Inflammatory macrophage (primary cell): ENCODE data around the gene CDH23.

Experiments
- DNase-seq, 2 donors: peaks; one replicate each; pipeline ENCODE4 v3.0.0-alpha.2; 2020 to 2022

CDH23 gene

GRCh38 chr10:71750124-71750841 lies 353.6 kb downstream of the CDH23 start:
- peak; percentile 49 to 54 for DNase-seq

DNA sequence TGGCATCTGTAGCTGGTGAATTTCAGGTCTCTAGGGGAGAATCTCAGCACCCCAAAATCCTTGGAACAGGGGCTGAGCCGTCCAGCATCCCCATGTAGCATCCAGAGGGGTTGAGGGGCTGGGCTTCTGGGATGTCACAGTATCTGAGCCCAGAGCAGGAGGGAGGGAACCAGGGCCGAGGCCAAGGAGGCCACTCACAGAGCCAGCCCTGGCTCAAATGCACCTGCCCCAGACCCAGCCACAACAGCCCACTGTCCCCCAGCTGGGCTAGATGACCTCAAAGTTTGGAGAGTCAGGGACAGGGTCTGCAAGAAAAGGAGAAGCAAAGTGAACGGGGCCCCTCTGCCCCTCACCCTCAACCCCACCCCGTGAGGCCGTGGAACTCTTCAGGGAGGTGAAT lies 354.3 kb downstream of the CDH23 start:
- no peak for DNase-seq

DNA sequence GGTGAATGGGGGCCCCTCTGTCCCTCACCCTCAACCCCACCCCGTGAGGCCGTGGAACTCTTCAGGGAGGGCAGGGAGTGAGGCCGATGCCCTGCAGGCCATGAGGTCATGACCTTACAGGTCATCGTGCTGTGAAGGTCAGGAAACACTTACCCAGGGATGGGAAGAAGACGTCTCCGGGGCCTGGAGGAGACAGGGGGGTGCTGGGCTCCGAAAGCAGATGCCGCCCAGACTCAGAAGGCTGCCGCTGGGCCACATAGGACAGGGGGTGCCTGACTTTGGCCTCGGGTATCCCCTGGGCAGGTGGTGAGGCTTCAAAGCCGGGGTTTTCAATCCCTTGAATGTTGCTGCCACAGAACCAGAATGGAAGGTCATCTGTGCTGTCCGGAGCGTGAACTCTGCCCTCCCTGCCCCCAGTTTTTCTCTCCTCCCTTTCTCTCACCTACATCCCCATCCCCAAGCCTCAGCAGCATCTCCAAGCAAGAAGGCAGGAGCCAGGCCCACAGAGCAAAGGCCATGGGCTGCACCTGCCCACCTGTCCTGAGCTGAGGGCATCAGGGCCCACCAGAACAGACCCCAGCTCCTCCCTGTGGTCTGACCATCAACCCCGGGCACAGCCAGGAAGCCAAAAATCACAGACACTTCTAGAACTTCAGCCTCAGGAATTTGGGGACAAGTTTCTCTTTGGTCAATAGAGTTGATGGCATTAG lies 354.9 kb downstream of the CDH23 start:
- DNase-seq = no peak

- DNase-seq = no peak
These were observed 355.8 kb downstream of the CDH23 start for GRCh38 chr10:71752391-71753090.

GRCh38 chr10:71753091-71753959 lies 356.6 kb downstream of the CDH23 start:
- DNase-seq = peak; percentile 96 to 98

GRCh38 chr10:71753960-71754505 lies 357.3 kb downstream of the CDH23 start:
- no peak for DNase-seq

DNA sequence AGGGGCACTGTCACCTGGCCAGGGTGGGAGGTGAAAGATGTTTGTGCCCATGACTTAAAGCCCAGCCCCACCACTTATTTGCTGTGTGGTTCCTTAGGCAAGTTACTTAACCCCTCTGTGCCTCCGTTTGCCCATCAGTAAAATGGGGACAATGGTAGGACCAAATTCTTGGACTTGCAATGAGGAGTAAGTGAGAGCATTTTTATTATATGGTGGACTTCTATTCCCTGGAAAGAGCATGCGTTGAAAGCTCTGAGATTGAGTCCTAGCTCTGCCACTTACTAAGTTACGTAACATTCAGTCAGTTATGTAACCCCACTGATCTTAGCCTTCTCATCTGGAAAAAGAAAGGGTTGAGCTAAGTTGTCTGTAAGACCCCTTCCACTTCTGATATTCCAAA lies 357.8 kb downstream of the CDH23 start:
- DNase-seq = peak; percentile 52 to 73

DNA sequence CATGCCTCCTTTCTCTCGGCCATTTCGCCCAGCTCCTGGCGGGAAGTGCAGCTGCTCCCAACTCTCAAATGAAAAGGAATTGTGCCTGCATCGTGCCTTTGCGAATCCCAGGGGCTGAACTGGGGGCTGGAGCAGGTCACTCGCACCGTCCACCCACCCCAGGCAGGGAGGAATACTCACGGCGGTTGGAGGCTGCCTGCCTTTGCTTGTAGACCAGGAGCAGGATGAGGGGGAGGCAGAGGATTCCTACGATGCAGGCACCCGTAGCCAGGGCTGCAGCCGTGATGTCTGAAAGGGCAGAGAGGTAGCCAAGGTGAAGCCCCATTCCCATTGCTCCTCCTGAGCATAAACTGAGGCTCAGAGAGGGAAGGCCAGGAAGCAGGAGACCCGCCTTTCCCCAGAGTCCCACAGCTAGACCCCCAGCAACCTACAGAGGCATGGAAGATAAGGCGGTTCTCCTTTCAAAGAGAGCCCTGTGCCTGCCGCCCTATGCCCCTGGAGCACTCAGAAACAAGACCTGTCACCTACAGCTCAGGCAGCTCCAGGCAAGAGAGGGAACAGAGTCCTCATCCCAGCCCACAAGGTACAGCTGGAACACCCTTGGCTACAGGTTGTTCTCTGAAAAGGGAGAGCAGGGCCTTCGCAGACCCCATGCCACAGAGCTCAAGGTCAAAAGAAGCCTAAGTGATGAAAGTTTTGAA lies 358.6 kb downstream of the CDH23 start:
- DNase-seq = no peak

GRCh38 chr10:71756311-71757191 lies 359.8 kb downstream of the CDH23 start:
- no peak for DNase-seq

GRCh38 chr10:71757399-71757922 lies 360.7 kb downstream of the CDH23 start:
- no peak for DNase-seq

DNA sequence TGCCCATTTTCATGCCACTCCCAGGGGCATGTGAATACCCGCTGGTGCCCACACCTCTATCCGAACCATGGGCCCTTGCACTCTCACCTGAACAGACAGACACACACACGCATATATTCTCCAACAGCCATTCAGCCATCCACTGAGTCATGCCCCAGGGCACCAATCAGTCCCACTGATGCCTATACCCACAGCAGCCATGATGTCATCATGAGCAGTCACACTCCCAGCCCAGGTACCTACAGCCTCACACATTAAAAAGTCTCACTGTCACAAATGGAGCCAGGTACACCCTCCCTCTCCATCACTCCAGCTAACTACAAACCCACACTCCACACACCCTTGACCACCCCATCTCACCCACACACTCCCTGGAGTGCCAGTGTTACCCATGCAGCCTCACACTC lies 364.4 kb downstream of the CDH23 start:
- no peak for DNase-seq

DNA sequence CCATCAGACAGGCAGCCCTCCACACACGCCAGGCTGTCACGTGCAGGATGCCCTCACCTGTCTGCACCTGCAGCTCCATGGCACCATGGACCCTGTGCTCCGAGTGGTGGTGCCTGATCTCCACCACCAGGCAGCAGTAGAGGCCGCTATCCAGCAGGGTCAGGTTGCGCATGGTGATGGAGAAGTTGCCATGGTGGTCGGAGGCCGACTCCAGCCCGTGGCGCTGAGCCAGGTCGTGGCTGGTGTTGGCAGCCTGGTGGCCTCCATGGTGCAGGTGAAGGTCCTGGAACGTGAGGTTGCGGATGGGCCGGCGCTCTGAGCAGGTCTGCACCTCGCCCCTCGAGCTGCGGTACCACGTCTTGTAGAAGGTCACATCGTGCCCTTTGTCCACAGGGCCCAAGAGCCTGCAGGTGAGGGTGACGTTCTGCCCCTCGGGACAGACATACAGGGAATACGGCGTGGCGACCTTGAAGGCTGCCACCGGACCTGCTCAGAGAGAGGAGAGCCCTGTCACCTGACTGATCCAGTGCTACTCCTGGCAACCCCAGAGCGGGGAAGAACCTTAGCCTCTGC lies 364.9 kb downstream of the CDH23 start:
- no peak for DNase-seq

DNA sequence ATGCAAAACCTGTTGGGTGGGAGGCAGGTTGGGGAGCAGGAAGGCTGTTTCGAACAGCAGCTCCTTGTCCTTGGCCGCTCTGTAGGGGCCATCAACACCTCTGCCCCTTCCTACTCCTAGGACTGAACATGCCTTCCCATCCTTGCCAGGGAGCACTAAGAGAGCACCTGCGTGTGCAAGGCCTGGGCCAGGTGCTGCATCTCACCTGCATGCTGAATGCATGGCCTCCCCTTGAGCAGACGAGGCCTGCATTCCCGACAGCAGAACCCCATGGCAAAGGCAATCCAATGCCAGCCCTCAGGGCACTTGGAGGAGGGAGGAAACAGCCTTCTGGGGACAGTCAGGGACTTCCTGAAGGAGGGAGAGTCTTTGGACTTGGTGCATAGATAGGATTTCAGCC lies 365.6 kb downstream of the CDH23 start:
- no peak for DNase-seq

GRCh38 chr10:71763352-71764127 lies 366.8 kb downstream of the CDH23 start:
- no peak for DNase-seq

GRCh38 chr10:71765176-71765904 lies 368.6 kb downstream of the CDH23 start:
- DNase-seq = no peak

DNA sequence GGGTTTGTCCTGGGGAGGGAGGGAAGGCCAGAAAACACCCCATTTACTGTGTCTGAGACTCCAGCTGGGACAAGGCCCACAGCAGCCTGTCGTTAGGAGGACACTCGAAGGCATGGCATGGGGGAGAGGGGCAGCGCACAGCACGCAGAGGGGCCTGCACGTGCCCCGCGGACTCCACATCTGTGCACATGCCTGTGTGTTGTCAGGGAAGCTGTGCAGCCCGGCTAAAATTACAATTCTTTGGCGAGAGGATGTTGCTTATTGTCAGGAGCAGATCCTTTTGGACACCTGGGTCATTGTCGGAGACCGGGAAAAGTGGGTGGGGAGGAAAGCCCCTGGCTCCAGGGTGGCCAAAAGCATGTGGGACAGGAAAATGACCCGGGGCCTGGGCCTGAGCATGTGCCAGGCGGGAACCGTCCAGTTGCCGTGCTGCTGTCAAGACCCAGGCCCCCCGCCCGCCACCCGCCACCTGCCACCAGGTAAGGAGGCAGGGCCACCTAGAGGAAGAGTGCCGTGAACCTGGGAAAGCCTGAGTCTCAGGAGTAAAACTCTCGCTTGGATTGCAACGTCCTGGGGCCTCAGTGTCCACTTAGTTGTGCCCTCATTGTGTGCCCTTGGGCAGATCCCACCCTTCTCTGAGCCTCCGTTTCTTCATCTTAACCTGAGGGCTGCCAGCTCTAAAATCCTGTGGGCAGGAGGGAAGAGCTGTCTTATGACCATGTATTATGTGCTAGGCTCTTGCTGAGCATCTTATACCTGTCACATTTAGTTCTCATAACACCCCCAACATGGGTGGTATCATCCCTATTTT lies 369.4 kb downstream of the CDH23 start:
- DNase-seq = no peak

- peak; percentile 57 to 68 for DNase-seq
These were observed 370.1 kb downstream of the CDH23 start for GRCh38 chr10:71766717-71767419.
